Right lobe of liver (tissue), 4 donors: ENCODE measurements around the gene CS.

ENCODE experiments used
- CTCF ChIP-seq, 4 donors: fragments of 200-600 bp in 3 of 4; fragments of 450-650 bp in 1 of 4; IDR thresholded peaks; one replicate each; pipeline versions ENCODE4 v1.5.1 to v1.8.0; 2016 to 2022; ENCODE audit warnings: antibody characterized with exemption in 4 of 4, mild to moderate bottlenecking in 2 of 4
- POLR2A ChIP-seq: fragments of 450-650 bp; IDR thresholded peaks from one replicate; pipeline ENCODE4 v1.6.1; 2017; ENCODE audit warnings: antibody characterized with exemption, mild to moderate bottlenecking
- donor health status: DM: no; HTN: no; CAD: no.
- donor health status: DM: no; HTN: no; CAD: no.
- donor health status: DM: no; HTN: yes; CAD: no.

- TF ChIP-seq CTCF (IDR thresholded peaks at IDR 0.05), result no peak
- peak; percentile 83 for TF ChIP-seq POLR2A
Observed at GRCh38 chr12:56299853-56300643, at the start of gene CS.
